ENCODE measurements around the gene DNMBP. TPM values are rescaled to one million over a fixed set of nuclear protein-coding genes. Genes with fewer than 3 reads are reported as not detected.

The DNMBP gene
- total and polyA plus RNA-seq, 2 of the 8 experiments (the other 6 are each of a cell fraction or from before 2014, with no cell fraction given): 19.1 to 26.4 TPM

- WGBS, 2 experiments (ENCODE audit: extremely low coverage in 1 of 2, insufficient coverage in 1 of 2, insufficient read length in 1 of 2, insufficient replicate concordance in 2 of 2, low coverage in 1 of 2, low lambda C conversion rate in 2 of 2, missing lambda C conversion rate in 1 of 2): 92% methylated on average over 9 of the region's 9 CpGs; no CpG with 5 or more reads in 1 of the 2 experiments
- no peak overlapping the region for H2BK5ac ChIP-seq (ENCODE audit: low read depth, low read length)
- no peak overlapping the region for H3K4me2 ChIP-seq (ENCODE audit: insufficient read depth in 1 of 2, low read depth in 2 of 2, low read length in 2 of 2)
- no peak overlapping the region for H3K4ac ChIP-seq (replicated peaks; ENCODE audit: insufficient read length, low read depth, low read length)
- no peaks in the 10 kb centered on the region for H3K27me3 ChIP-seq (replicated peaks in 1 of 4; ENCODE audit: control insufficient read depth in 3 of 4, extremely low read depth in 1 of 4, insufficient read depth in 3 of 4, low read length in 3 of 4)
- H4K20me1 ChIP-seq (replicated peaks in 1 of 2; ENCODE audit: control insufficient read depth in 1 of 2, insufficient read depth in 2 of 2, low read length in 2 of 2): no peaks in the 10 kb centered on the region
- no peaks in the 10 kb centered on the region for H3K36me3 ChIP-seq (ENCODE audit: control insufficient read depth in 2 of 4, insufficient read depth in 4 of 4, low read length in 3 of 4)
- H2BK20ac ChIP-seq (ENCODE audit: low read length): no peak overlapping the region
- H3K27ac ChIP-seq (ENCODE audit: low read depth, low read length): no peak overlapping the region
- POLR2A ChIA-PET (ENCODE audit: partially characterized antibody): interaction anchor here (0.6 to 1.0 kb wide), 3 partner anchors 20 to 318 kb away, joined by 3 read pairs; no protein-coding TSS in a partner anchor
- no peak overlapping the region for H3K56ac ChIP-seq (replicated peaks; ENCODE audit: insufficient read length, low read depth, low read length)
- no peaks in the 10 kb centered on the region for H3K79me2 ChIP-seq (ENCODE audit: control insufficient read depth in 1 of 2, insufficient read depth in 2 of 2, low read length in 2 of 2)
- no peak overlapping the region for H4K8ac ChIP-seq (ENCODE audit: extremely low read depth, insufficient read depth, low read length)
- H2AFZ ChIP-seq (ENCODE audit: low read length): no peak overlapping the region
- H2BK120ac ChIP-seq (replicated peaks; ENCODE audit: low read depth, low read length): no peak overlapping the region
- CTCF ChIA-PET (ENCODE audit: partially characterized antibody): interaction anchor here (0.6 to 4.4 kb wide), 9 partner anchors 10 to 381 kb away, joined by 3 to 28 read pairs (median 5); no protein-coding TSS in a partner anchor
- no peak overlapping the region for H3K9ac ChIP-seq (replicated peaks in 1 of 4; ENCODE audit: extremely low read depth in 1 of 4, low read depth in 3 of 4, low read length in 3 of 4)
- no peaks in the 10 kb centered on the region for H3K4me1 ChIP-seq (replicated peaks in 1 of 4; ENCODE audit: control insufficient read depth in 3 of 4, insufficient read depth in 4 of 4, low read length in 3 of 4)
- DNase-seq (ENCODE audit: low read depth in 1 of 2, low spot score in 2 of 2) (no peak), FAIRE-seq (no peak)
- H3K23ac ChIP-seq (ENCODE audit: insufficient read length): no peak overlapping the region
- H3K18ac ChIP-seq (ENCODE audit: extremely low read depth, low read length): no peak overlapping the region
- H2BK15ac ChIP-seq (ENCODE audit: low read length): no peak overlapping the region
- H4K91ac ChIP-seq (replicated peaks; ENCODE audit: insufficient read length, low read length): no peak overlapping the region
- H3K4me3 ChIP-seq (ENCODE audit: extremely low read depth in 1 of 4, insufficient read depth in 2 of 4, low read depth in 3 of 4, low read length in 4 of 4): no peak overlapping the region
- H2AK5ac ChIP-seq (ENCODE audit: low read depth, low read length): no peak overlapping the region
- H3K14ac ChIP-seq (ENCODE audit: insufficient read length): no peak overlapping the region
- H2BK12ac ChIP-seq (ENCODE audit: low read depth, low read length): no peak overlapping the region
- H3K23me2 ChIP-seq (ENCODE audit: low read depth, low read length): no peaks in the 10 kb centered on the region
- H3K79me1 ChIP-seq (ENCODE audit: low read depth, low read length): no peaks in the 10 kb centered on the region
- no peaks in the 10 kb centered on the region for H3K9me3 ChIP-seq (ENCODE audit: insufficient read depth in 2 of 2, low read depth in 1 of 2, low read length in 1 of 2)
- peak; percentile 72 for TF ChIP-seq E2F6 (IDR thresholded peaks at IDR 0.05)
- TF ChIP-seq JUND (IDR thresholded peaks at IDR 0.05; ENCODE audit: low read length): no peak
- no peak overlapping the region for H4K5ac ChIP-seq (ENCODE audit: insufficient read length, low read depth, low read length)
Measured at GRCh38 chr10:99869581-99870122, 140.1 kb downstream of the DNMBP start.

Data from H1 (cell line).